ENCODE data around the gene CLDN14.

The CLDN14 gene

GRCh38 chr21:36415375-36415774 is 64.5 kb downstream of the CLDN14 start:
- TF ChIP-seq CTCF (conservative IDR thresholded peaks at IDR 0.05): no peak
- no peak overlapping the region; the same call in 1 of the 2 replicates for H3K27ac ChIP-seq

- no peak overlapping the region for H3K27ac ChIP-seq
- no peak for TF ChIP-seq CTCF (conservative IDR thresholded peaks at IDR 0.05)
Observed at GRCh38 chr21:36412916-36413315, 67.0 kb downstream of the CLDN14 start.

- no peak for TF ChIP-seq CTCF (conservative IDR thresholded peaks at IDR 0.05)
- H3K27ac ChIP-seq: no peak overlapping the region
Observed at GRCh38 chr21:36411301-36411700, 68.6 kb downstream of the CLDN14 start.

Data from VCaP (cell line).